ENCODE measurements around the gene CD47. TPM values are rescaled to one million over a fixed set of nuclear protein-coding genes. Genes with fewer than 3 reads are reported as not detected.

The CD47 gene
- total and polyA plus RNA-seq, 10 of the 15 experiments (the other 5 are each of a cell fraction or from before 2014, with no cell fraction given): 22.9 to 175 (median 81.1) TPM

GRCh38 chr3:108092501-108092900 lies 1.7 kb upstream of the CD47 start:
- SMC1A ChIA-PET (ENCODE audit: uncharacterized antibody, unreplicated experiment): interaction anchor here (0.5 to 2.6 kb wide), 7 partner anchors 9 to 361 kb away, joined by 3 to 11 read pairs (median 3); no protein-coding TSS in a partner anchor
- H3K27ac ChIP-seq (ENCODE audit: control insufficient read depth, insufficient read depth): no peak overlapping the region
- no peak overlapping the region for H3K4me2 ChIP-seq (ENCODE audit: control insufficient read depth, insufficient read depth)
- H4K20me1 ChIP-seq (ENCODE audit: control insufficient read depth, insufficient read depth): no peaks in the 10 kb centered on the region
- peaks cover 43% of the 10 kb centered on the region for H3K79me2 ChIP-seq (ENCODE audit: control insufficient read depth, insufficient read depth, low read length)
- BruUV-seq (replicated peaks): no TSS peak
- FAIRE-seq: no peak
- in situ Hi-C loops (cut with MboI) (no loop called here), intact Hi-C loops (cut with micrococcal nuclease; ENCODE audit: unreplicated experiment) (no loop called here)
- ATAC-seq: no peak
- DNase-seq (ENCODE audit: low read depth, low spot score): no peak
- H3K4me3 ChIP-seq: no peak overlapping the region
- no peaks in the 10 kb centered on the region for H3K9me3 ChIP-seq (replicated peaks; ENCODE audit: control insufficient read depth, insufficient read depth, low read length)
- POLR2A ChIA-PET: interaction anchor here (0.5 to 1.7 kb wide), 4 partner anchors 11 to 40 kb away, joined by 3 read pairs; no protein-coding TSS in a partner anchor
- RAD21 ChIA-PET (ENCODE audit: unreplicated experiment): interaction anchor here (1.3 kb wide), 1 partner anchor 9 kb away, joined by 4 read pairs; no protein-coding TSS in a partner anchor
- WGBS (ENCODE audit: insufficient coverage, insufficient replicate concordance, low lambda C conversion rate, missing lambda C conversion rate): 80% methylated on average over 3 of the region's 3 CpGs
- CTCF ChIA-PET: interaction anchor here (0.6 to 3.1 kb wide), 3 partner anchors 9 to 421 kb away, joined by 3 to 8 read pairs (median 7); no protein-coding TSS in a partner anchor
- H3K9ac ChIP-seq (ENCODE audit: control insufficient read depth, insufficient read depth, low read length): no peak overlapping the region
- peaks cover 6% of the 10 kb centered on the region; the same call in 1 of the 2 replicates for H3K4me1 ChIP-seq (ENCODE audit: control insufficient read depth, insufficient read depth, low read length)
- H3K27me3 ChIP-seq (replicated peaks in 1 of 2; ENCODE audit: control insufficient read depth in 2 of 2, insufficient read depth in 2 of 2, low read length in 1 of 2): no peaks in the 10 kb centered on the region
- H2AFZ ChIP-seq (ENCODE audit: control insufficient read depth, low read depth, low read length): no peak overlapping the region
- H3K36me3 ChIP-seq (ENCODE audit: control insufficient read depth in 2 of 2, insufficient read depth in 2 of 2, low read length in 1 of 2): no peaks in the 10 kb centered on the region
- TF ChIP-seq KDM1A (IDR thresholded peaks at IDR 0.05; ENCODE audit: borderline replicate concordance): no peak
- TF ChIP-seq CREB1 (IDR thresholded peaks at IDR 0.05; ENCODE audit: low read depth): no peak
- no peak for TF ChIP-seq BCL11A (IDR thresholded peaks at IDR 0.05; ENCODE audit: low read depth, low read length)
- no peak for TF ChIP-seq STAT1 (conservative IDR thresholded peaks at IDR 0.05)
- no peak for TF ChIP-seq CBX5 (IDR thresholded peaks at IDR 0.05; ENCODE audit: low read depth)
- TF ChIP-seq ZBTB11 (CRISPR knock-in tag; IDR thresholded peaks at IDR 0.05): no peak
- TF ChIP-seq E2F4 (IDR thresholded peaks at IDR 0.05; ENCODE audit: low read depth, low read length): no peak
- TF ChIP-seq, protein P1, sequence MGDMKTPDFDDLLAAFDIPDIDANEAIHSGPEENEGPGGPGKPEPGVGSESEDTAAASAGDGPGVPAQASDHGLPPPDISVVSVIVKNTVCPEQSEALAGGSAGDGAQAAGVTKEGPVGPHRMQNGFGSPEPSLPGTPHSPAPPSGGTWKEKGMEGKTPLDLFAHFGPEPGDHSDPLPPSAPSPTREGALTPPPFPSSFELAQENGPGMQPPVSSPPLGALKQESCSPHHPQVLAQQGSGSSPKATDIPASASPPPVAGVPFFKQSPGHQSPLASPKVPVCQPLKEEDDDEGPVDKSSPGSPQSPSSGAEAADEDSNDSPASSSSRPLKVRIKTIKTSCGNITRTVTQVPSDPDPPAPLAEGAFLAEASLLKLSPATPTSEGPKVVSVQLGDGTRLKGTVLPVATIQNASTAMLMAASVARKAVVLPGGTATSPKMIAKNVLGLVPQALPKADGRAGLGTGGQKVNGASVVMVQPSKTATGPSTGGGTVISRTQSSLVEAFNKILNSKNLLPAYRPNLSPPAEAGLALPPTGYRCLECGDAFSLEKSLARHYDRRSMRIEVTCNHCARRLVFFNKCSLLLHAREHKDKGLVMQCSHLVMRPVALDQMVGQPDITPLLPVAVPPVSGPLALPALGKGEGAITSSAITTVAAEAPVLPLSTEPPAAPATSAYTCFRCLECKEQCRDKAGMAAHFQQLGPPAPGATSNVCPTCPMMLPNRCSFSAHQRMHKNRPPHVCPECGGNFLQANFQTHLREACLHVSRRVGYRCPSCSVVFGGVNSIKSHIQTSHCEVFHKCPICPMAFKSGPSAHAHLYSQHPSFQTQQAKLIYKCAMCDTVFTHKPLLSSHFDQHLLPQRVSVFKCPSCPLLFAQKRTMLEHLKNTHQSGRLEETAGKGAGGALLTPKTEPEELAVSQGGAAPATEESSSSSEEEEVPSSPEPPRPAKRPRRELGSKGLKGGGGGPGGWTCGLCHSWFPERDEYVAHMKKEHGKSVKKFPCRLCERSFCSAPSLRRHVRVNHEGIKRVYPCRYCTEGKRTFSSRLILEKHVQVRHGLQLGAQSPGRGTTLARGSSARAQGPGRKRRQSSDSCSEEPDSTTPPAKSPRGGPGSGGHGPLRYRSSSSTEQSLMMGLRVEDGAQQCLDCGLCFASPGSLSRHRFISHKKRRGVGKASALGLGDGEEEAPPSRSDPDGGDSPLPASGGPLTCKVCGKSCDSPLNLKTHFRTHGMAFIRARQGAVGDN (IDR thresholded peaks at IDR 0.05): no peak
